CD4-positive, alpha-beta T cell treated with Interleukin-17A for 4 hours (primary cell): ENCODE measurements around the gene ATP2C1.
"Not testable (repeated sequence)": the region's sequence is repeated elsewhere in the genome, so short reads cannot be mapped to it uniquely, and the experiment has no call there.

ENCODE experiments used
- DNase-seq: peaks from one replicate; pipeline ENCODE4 v3.0.0-alpha.2; 2020; ENCODE audit warnings: mixed read lengths

ATP2C1 gene

DNA sequence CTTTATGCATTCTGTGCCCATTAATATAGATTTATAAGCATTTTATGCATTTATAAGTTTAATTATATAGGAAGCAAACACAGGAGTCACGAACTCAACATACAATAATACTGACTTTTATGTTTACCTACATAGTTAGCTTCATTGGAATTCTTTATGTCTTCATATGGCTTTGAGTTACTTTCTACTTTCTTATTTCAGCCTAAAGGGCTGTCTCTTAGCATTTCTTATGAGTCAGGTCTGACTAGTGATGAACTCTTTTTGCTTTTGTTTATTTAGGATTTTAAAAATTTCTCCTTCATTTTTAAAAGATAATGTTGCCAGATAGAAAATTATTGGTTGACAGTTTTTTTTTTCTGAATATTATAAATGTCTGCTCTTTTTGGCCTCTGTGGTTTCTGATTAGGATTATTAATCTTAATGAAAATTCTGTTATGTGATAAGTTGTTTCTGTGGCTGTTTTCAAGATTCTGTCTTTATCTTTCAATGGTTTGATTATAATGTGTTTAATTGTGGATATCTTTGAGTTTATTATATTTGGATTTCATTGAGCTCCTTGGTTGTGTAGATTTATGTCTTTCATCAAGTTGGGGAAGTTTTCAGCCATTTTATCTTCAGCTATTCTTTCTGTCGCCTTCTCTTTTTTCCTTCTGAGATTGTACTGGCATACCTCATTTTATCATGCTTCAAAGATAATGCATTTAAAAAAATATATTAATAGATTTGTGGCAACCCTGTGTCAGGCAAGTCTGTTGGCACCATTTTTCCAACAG lies 54.3 kb downstream of the ATP2C1 start:
- DNase-seq = no peak

DNA sequence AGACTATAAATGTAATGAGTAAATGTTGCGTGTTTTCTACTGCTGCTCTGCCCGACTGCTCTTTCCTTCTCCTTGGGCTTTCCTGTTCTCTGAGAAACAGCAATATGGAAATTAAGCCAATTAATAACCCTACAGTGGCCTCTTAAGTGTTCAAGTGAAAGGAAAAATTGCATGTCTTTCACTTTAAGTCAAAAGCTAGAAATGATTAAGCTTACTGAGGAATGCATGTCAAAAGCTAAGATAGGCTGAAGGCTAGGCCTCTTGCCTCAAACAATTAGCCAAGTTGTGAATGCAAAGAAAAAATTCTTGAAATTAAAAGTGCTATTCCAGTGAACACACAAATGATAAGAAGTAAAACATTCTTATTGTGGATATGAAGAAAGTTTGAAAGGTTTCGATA lies 55.0 kb downstream of the ATP2C1 start:
- DNase-seq = no peak

DNA sequence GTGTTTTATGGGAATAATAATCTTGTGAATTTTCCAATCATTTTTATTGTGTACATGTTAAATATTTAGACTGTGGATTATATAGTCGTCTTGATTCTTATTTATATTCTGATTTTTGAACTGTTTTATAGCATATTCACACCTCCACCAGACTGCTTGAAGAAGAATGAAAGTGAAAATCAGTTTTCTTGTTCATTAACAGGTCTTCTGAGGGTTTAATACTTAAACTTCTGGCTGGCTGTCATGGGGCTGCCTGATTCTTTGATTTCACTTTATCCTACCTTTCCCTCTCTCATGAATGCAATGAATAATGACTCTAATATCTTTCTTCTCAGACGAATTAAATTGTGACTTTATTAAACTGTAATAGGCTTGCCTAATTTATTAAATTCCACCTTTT lies 56.2 kb downstream of the ATP2C1 start:
- DNase-seq = no peak

DNA sequence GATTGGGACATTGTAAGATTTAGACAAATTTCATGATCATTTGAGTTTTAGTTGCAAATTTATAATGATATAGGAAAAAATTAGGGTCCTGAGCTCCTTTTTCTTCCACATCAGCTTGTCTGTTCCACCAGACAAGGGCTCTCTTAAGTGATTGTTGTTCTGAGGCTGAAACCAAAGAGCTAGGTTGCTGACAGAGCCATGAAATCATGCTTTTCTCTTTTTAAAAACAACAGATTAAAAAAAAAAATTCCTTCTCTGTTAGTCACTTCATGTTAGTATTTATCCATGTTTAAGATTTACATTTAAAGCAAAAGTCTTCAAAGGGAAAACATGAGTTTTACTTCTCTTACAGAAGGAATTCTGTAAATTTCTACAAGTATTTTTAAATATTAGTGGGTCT lies 56.8 kb downstream of the ATP2C1 start:
- DNase-seq = no peak

DNA sequence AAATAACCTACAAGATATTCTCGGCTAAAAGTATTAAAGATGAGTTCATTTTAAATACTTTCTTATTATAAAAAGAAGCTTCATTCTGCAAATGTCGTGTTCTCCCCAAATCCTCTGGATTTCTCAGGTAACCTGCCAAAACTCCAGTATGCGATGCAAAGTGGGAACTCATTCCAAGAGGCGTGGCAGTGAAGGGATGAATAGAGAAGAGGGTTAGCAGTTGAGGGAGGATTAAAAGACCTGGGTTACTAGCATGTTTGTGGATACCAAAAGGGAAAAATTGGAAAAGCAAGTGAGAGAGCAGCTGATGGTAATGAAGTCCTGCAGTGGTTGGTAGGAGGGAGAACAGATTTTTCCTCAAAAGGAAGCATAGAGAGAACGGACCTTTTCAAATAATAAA lies 61.6 kb downstream of the ATP2C1 start:
- DNase-seq = no peak

DNA sequence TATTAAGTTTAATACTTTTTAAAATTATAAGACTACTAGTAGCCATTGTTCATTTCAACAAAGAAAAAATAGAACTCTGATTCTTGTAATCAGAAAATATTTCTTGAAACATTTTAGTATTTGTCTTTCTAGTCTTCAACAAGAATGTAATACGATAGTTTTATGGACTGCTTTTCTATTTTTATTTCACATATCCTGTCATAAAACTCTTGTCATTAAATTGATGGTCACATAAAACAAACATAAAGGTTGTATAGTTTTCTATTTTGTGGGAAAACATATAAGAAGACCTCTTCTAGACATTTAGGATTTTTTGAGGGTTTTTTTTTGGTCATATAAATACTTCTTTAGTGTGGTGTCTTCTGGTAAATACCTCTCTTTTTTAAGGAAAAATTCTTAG lies 62.4 kb downstream of the ATP2C1 start:
- DNase-seq = no peak

DNA sequence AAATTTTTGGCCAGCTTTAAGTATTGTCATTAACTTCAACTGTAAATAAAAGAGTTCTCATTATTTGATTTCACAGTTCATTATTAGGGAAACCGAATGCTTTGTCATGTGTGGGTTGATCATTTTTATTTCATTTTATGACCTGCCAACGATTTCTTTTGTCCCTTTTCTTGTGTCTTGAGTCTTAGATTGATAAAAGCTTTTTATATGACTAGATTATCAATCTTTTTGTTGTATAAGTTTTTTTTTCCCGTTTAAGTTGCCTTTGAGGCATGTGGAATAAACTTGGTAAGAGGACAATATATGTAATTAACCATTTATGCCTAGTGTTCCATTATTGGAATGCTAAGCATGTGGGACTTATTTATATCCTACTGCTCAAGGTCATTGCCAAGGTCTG lies 62.8 kb downstream of the ATP2C1 start:
- no peak for DNase-seq

DNA sequence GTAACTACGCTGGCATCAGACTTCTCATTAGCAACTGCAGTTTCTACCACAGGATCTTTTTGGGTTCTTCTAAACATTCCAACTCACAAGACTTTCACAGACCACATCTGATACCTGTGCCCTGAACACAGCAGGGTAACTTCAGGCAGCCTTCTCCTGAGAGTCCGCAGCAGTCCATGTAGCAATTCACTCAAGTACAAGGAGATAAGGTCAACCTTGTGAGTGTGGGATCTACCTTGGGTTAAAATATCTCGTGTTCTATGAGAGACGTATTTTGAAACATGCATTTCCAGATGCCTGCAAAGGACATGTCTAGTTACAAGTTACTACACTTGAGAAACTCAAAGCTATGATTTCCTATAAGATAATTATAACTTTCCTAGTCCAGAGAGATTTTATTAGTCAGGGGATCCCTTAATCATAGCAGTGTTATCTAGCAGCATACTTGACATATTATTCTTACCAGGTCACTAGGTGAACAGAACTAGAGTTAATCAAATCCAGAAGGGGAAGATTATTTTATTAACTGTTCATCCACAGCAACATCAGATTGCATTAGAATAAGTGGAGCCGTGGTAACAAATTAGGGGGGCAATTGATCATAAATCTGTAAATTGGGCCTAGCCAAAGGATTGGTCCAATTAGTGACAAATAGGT lies 66.4 kb downstream of the ATP2C1 start:
- DNase-seq = no peak

DNA sequence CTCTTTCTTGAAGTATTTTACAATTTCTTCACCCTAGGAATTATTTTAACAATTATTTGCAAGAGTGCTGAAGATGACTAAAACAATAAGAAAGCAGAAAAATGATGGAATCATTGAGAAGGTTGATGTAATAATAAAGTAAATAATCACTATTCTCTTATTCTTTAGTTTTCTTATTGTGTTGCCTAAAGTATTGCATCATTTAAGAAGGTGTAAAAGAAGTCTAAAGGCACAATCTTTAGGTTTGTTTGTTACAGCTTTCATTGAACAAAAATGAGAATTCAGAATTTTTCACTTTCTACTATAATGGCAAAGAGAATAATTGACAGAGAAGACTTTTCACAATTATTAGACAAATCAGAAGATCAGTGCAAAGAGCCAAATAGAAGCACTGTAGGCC lies 67.6 kb downstream of the ATP2C1 start:
- no peak for DNase-seq

DNA sequence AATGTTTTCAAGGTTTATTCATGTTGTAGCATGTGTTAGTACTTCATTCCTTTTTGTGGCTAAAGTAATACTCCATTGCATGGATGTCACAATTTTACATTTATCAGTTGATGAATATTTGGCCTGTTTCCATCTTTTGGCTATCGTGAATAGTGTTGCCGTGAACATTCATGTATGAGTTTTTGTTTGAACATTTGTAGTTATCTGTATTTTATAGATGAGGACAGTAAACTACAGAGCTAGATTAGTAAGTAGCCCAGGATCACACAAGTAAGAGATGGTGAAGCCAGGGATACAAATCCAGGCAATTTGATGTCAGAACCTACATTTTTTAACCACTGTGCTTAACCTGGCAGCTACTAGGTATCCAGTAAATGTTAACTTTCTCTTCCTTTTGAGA lies 69.6 kb downstream of the ATP2C1 start:
- DNase-seq = no peak

DNA sequence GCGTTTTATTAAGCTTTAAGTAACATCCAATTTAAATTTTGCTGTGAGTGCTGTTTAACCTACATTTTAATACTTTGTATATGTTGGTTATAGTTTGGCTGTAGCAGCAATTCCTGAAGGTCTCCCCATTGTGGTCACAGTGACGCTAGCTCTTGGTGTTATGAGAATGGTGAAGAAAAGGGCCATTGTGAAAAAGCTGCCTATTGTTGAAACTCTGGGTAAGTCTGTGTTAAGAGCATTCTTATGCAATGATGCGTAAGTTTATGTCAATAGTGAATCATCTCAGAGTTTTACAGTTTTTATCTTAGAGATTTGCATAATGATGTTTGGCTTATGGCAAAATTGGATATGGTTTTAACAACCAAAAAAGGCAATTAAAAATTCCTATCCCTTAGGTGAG lies 70.0 kb downstream of the ATP2C1 start:
- no peak for DNase-seq

DNA sequence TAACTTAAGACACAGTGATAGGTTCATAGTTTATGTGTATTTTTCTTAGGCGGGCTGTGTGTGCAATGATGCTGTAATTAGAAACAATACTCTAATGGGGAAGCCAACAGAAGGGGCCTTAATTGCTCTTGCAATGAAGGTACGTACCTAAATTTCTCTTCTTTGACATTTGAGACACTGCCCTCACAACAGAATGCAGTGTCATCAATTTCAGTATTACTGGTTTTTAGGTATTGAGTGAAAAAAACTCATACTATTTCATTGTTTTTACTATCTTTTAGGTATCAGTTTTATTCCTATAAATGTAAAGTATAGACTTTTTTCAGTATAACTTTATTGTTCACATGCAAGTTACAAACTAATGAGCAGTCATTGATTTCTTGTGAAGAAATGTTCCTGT lies 73.4 kb downstream of the ATP2C1 start:
- no peak for DNase-seq

DNA sequence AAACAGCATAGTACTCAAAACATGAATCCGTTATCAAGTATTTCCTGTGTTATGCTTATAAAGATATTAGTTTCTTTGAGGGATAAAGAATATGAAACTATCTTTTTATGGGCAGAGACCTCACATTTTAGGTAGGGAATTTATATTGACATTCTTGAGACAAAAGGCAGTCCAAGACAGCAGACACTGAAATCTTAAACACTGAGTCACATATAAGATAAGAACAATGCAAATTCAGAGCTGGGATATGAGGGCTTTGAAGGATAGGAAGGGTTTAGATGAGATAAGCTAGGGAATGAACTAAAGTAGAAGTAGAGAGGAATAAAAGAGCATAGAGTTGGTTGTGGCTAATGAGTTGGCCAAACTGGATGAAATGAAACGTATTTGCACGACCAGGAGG lies 74.3 kb downstream of the ATP2C1 start:
- DNase-seq = no peak

DNA sequence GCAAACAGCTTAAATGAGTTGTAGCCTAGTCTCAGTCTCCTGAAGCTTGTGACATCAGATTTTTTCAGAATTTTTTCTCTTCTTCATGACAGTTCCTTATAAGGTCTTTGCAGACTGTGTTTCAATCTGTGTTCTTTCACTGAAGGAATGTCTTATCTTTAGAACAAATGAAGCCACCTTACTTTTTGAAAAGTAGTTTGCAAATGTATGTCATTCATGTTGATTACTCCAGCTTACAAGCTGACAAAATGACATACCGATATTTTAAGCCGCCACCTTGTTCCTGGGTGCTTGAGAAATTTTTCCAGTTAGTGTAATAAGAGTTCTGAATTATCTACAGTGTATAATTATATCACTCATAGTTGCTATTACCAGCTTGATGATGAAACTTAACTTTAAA lies 75.7 kb downstream of the ATP2C1 start:
- DNase-seq = no peak

DNA sequence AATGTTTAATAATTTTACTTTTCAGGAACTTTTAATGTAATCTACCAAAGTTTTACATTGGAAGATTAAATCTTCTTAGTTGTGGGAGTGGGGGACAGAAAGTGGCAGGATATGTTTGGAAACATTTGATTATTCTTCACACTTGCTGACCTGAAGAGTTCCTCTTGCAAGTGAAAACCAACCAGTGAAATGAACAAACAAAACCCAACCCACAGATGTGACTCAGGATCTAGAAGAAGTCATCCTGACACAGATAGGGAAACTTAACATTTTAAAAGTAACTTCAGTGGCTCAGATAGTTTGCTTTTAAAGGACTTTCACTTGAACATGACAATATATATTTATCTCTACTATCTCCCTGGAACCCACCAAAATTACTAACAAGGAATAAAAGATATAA lies 77.3 kb downstream of the ATP2C1 start:
- no peak for DNase-seq

DNA sequence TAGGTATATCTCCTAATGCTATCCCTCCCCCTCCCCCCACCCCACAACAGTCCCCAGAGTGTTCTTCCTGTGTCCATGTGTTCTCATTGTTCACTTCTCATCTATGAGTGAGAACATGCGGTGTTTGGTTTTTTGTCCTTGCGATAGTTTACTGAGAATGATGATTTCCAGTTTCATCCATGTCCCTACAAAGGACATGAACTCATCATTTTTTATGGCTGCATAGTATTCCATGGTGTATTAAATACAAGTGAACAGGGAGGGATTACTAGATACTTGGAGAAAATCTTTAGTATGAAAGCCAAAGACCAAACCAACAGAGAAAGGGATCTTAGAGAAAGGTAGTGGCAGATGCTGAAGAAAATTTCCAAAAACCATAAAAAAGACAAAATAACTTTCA lies 78.7 kb downstream of the ATP2C1 start:
- not testable (repeated sequence) for DNase-seq

DNA sequence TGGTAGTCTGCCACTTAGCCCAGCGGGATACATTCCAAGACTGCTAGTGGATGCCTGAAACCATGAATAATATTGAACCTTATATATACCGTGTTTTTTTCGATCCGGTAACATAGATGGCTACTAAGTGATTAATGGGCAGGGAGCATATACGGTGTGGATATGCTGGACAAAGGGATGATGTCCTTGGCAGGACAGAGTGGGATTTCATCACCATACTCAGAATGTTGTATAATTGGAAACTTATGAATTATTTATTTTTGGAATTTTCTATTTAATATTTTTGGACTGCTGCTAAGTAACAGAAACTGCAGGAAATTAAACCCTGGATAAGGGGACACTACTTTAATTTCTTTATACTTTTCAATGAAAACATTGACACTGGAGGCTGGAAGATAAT lies 79.5 kb downstream of the ATP2C1 start:
- DNase-seq = no peak

DNA sequence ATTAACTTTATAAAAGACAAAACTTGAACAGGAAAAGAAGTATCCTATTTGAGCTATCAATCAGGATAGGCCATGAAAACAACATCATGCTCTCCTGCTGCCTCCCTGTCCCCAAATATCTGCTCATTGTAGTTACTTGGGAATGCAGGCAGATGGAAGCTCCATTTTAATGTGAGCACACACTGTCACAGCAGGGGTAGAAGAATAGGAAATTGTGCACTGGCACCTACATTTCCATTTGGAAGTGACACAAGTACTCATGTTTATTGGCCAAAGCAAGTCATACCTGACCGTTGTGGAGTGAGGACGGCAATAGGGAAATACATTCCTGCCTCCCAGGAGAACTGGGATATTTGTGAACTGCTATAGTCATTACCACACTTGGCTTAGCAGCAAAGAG lies 80.3 kb downstream of the ATP2C1 start:
- no peak for DNase-seq

DNA sequence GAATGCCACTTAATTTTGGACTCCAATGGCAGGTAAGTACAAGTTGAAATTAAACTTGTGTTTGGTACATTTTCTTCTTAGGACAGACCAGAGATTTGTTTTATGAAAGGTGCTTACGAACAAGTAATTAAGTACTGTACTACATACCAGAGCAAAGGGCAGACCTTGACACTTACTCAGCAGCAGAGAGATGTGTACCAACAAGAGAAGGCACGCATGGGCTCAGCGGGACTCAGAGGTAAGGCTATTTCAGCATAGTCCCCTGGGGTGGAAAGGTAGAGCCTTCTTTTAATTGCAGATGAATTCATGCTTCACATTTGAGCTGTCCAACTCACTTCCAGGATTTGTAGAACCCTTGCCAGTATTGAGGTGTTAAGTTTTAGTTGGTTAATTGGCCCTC lies 81.4 kb downstream of the ATP2C1 start:
- no peak for DNase-seq

DNA sequence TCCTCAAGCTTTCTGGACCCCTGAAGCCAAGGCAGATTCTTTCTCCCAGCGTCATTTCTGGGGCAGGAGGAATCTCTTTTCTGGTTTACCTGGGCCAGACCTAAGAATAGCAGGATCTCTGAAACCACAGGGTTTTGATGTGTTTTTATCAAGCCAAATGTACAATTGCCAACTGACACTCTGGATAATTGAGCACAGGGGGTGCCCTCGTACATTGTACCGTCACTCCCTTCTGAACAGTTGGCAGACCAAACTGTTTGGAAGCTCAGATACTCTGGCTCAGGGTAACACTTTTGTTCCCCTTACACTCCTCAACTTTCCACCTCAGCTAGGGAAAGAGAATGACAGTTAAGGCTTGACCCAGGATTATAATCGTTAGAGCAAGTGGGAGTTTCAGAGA lies 82.8 kb downstream of the ATP2C1 start:
- no peak for DNase-seq

DNA sequence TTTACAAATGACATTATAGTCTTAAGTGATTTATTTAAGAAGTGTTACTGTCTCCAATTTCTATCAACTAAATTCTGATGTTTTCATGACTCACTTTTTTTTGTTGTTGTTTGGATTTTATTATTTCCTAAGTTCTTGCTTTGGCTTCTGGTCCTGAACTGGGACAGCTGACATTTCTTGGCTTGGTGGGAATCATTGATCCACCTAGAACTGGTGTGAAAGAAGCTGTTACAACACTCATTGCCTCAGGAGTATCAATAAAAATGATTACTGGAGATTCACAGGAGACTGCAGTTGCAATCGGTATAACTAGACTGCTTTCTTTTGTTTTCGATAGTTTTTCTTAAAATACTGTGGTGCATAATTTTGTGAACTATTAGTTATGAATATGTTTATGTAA lies 85.2 kb downstream of the ATP2C1 start:
- DNase-seq = no peak

DNA sequence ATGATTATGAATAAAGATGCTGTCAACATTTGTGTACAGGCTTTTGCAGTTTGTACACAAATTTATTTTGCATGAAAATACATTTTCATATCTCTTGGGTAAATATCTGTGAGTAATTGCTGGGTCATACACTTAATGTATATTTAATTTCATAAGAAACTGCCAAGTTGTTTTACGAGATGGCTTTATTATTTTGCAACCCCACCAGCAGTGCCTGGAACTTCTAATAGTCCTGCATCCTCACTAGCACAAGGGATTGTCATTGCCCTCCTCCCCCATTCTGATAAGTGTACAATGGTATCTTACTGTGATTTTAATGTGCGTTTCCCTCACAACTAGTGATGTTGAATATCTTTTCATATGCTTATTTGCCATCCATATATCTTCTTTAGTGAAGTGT lies 87.6 kb downstream of the ATP2C1 start:
- DNase-seq = no peak

DNA sequence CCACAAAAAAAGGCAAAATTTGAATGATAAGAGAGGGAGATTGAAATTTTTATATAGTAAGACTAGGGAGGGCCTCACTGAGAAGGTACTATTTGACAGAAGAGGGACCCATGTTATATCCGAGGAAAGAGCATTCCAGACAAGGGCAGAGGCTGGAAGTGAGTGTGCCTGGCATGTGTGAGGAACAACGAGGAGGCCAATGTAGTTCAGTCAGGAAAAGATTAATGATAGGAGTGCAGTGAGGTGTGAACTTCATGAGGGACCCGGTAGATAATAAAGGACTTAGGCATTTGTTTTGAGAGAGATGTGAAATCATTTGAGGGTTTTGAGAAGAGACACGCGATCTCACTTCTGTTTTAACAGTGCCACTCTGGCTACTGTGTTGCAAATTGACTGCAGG lies 96.4 kb downstream of the ATP2C1 start:
- no peak for DNase-seq

DNA sequence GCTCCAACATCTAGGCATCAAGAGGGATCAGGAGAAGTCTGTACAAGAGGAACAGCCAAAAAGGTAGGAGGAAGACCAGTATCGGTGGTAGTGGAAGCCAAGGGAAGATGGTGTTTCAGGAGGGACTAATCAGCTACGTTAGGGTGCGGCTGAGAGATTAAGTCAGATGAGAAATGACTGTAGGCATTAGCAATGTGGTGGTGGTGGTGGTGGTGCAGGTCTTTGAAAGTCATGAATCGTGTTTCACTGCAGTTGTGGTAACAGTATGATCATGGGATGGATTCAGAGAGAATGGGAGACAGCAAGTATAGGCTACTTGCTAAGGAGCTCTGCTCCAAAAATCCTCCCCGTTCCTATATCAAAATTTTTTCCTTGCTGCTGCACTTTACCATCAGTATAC lies 97.2 kb downstream of the ATP2C1 start:
- DNase-seq = no peak

DNA sequence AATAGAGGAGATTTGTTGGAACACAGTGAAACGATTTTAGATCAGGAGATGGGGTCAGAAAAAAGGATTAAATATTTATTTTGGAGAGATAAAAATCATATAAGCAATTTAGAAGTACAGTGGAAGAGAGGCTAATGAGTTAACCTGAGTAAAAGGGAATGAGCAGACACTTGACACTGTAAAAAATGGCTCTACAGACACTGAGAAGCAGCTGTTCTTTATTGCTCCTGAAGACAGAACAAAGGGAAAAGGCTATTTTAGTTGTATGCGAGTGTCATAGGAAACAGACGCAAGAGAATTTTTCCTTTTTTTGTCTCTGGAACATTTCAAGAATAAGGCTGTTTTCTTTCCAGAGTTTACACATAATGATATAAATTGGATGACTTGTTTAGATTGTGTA lies 98.5 kb downstream of the ATP2C1 start:
- DNase-seq = no peak
